NCI-H524 (cell line): Measurements from ENCODE around the gene MYT1.

Experiments used
- DNase-seq, 2 experiments: peaks; one replicate each; lab custom pipeline; 2025; lab: John Stamatoyannopoulos, UW

Gene MYT1

DNA sequence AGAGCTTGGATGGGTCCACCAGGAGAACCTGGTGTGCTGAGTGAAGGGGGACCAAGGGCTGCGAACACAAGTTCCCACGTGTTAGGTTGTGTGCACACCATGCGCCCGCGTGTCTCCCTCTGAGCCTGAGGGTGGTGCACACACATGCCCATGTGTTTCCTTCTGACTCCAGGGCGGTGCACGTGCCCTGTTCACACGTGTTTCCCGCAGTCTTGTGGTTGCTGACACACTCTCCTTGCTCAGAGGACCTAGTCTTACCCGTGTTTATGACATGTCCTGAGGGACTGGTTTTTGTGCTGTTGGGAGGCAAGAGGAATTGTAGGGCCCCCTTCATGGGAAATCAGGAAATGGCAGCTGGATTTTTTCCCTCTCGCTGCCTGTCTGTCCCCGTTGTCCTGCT lies 55.0 kb downstream of the MYT1 start:
- DNase-seq, result no peak

DNA sequence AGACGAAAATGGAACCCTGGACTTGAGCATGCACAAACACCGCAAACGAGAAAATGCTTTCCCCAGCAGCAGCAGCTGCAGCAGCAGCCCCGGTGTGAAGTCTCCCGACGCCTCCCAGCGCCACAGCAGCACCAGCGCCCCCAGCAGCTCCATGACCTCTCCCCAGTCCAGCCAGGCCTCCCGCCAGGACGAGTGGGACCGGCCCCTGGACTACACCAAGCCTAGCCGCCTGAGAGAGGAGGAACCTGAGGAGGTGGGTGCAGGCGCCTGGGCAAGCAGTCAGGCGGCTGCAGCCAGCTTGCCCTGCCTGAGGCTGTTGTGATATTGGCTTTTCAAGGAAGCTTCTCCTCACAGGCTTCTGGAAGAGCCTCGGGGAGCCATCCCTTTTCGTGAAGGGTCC lies 55.5 kb downstream of the MYT1 start:
- no peak for DNase-seq

DNA sequence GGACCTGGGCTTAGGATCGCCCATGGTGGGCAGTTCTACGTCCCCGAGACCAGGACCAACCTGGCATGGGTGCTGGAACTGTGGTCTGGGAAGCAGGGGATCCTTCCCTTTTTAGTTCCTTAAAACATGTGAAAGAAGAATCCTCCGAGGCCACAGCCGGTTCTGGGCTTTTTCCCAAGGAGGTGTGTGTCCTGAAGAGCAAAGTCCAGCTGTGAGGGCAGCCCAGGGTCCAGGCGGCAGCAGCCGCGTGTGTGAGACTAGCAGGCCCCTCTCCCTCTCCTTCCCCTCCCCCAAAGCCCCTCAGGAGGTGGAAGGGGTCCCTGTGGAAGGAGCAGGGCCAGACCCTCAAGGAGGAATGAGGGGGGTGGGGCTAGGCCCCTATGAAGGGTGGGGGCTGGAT lies 56.2 kb downstream of the MYT1 start:
- no peak for DNase-seq

DNA sequence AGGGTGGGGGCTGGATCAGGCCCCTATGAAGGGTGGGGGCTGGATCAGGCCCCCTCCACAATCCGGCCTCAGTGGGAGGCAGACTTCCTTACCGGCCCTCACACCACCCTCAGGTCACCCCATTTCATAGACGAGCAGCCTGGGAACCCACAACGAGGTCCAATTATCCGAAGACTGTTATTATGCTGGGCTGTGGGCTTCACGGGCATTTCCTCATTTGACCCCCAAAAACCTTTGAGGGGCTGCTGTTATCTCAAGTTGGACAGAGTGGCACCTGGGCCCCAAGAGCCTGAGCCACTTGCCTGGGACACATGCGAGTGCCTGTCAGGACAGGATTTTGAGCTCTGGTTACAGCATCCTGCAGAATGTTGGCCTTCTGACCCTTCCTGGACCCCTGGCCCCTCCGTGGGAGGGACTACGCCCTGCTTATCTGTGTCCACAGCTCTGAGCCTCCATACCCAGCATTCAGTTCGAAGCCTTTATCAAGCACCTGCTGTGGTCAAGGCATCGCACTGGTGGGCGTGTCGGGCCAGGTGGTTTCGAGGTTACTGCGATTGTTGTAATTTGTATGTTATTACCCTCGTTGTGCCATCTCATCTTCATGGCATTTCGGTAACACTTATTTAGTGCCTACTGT lies 56.8 kb downstream of the MYT1 start:
- DNase-seq, result no peak

DNA sequence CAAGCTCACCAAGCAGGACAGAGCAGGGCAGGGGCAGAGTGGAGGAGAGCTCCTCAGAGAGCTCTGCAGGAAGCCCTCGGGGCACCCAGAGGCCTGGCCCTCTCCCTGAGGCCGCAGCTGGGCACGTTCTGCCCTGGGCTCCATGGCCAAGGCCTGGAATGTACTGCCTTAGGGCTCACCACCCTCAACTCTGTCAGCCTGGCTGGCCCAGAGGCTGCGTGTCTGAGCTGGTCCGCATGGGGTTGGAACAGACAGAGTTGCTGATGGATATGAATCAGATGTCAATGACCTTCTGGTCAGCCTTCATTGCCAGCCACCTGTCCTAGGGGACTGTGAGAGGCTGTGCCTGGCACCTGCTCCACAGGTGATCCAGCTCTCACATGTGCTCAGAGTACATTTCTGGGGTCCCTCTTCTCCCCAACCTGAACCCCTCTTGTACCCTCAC lies 58.1 kb downstream of the MYT1 start:
- no peak for DNase-seq

DNA sequence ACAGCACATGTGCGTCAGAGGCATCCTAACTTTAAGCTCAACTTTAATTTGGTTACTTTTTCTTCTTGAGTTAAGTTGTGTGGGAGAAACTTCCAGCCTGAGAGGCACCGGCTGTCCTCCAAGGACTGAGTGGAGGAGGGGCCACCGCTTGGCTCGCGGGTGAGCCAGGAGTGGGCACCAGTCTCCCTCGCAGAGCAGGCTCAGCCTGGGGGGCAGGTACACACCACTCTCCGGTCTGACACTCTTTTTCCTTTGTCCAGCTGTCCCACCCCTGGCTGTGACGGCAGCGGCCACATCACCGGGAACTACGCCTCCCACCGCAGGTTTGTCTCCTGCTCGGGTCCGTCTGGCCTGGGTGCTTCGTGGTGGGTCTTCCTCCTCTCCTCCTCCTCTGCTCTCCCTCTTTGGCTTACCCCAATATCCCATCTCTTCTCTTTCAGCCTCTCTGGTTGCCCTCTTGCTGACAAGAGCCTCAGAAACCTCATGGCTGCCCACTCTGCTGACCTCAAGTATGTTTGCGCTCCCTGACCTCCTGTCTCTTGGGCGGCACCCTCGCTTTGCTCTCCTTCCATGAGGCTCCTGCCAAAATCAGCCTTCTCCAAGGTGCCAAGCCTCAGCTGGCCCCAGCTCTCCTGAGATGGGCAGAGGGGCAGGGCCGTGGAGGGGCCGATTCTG lies 58.7 kb downstream of the MYT1 start:
- DNase-seq, result no peak

DNA sequence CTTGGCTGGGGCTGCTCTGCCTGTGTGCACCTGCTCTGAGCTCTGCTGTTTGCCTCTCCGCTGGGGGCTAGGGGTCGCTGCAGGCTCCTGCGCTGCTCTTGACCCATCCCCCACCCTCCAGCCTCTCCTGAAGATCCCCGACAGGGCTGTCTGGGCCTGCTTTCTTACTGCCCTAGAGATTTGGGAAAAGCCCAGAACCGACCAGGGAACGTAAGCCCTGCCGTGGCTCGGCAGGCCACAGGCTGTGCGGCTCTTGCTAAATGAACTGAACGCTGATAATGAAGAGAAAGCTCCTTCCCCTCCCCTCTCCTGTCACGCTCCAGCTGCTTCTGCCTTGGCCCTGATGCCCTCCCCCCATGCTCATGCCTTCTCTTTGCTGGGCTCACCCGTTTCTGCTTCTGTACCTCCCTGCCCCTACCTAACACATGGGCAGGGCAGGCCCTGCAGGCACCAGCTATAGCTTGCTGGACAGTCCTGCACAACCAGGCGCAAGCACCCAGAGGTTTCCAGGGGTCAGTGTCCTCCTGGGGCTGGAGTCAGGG lies 59.3 kb downstream of the MYT1 start:
- DNase-seq, result no peak

DNA sequence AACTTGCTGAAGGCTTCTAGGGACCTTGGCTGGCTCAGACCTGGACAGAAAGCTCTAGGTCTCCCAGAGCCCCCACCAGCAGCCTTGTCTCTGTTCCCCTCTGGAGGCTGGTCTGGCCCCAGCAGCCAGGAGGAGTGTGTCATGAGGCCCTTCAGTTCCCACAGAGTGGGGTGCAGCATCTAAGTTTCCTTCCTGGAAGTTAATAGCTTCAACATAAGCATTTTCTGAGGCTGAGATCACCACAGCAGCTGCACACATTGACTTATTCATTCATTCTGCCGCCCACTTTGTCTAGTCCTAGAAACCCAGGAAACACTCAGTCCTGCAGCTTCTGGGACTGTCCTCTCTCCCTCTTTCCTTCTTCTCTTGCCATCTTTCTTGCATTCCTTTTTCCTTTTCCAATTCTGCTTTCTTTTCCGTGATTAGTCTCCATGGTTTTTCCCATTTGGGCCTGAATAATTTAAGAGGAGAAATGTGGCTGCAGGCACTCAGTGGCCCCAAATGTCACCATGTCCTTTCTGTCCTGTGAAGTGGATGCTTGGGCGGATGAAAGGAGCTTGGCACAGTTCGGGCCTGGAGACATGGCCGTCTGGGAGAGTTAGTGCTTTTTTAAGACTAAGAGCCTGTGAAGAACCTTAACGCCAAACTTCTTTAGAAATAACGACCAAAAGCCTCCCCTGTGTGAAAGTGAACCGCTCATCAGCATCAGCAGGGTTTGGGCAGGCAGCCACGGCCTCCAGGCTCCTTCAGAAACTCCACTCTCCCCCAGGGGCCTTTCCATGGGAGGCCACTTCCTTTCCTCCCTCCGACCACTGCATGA lies 60.3 kb downstream of the MYT1 start:
- DNase-seq, result no peak

DNA sequence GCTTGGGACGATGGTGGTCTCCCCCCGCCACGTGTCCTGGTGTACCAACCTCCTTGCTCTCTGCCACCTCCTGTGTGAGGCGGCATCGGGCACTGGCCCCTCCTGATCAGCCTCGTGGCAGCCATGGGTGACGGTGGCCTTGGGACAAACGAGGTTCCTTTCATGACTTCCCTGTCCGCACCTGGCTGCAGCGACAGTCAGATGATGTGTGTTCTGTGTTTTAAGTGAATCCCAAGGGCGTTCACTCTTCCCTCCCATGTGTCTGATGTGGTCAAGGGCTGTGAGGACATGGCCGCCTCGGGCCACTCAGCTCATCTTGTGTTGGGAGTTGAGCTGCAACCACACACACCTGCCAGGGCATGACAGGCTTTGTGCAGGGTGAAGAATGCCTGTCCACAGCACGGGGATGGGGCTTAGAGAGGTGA lies 60.9 kb downstream of the MYT1 start:
- no peak for DNase-seq

DNA sequence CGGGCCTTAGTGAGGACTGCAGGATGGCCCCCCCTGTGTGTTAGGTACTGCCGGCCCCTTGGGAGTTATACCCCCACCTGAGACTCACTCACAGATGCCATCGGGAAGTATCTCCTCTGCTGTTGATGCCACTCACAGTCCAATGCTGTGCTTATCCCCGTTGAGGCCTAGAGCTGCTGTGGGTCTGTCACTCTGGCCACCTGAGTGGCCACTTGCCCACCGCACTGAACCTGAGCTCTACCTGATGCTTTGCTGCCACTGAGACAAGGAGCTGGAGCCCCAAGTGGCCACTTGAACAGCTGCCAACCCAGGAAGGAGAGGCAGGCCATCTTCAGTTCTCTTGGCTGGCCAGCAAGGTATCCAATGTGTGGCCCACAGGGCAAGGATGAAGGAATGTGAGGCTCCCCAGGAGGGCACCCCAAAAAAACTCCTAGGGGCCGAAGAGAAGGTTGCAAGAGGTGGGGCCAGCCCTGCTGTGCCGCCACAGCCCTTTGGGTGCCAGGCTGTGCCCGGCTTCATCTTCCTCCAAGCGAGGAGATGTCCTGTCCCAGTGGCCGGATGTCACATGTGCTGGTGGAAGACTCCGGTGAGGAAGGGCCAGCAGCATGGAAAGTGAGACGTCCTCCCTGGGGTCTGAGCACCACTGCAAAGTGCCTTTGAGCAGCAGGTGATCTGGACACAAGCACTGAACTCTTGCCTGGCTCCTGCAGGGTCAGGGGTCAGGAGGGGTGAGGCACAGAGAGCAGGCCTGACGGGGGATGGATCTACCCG lies 61.8 kb downstream of the MYT1 start:
- DNase-seq, result no peak

DNA sequence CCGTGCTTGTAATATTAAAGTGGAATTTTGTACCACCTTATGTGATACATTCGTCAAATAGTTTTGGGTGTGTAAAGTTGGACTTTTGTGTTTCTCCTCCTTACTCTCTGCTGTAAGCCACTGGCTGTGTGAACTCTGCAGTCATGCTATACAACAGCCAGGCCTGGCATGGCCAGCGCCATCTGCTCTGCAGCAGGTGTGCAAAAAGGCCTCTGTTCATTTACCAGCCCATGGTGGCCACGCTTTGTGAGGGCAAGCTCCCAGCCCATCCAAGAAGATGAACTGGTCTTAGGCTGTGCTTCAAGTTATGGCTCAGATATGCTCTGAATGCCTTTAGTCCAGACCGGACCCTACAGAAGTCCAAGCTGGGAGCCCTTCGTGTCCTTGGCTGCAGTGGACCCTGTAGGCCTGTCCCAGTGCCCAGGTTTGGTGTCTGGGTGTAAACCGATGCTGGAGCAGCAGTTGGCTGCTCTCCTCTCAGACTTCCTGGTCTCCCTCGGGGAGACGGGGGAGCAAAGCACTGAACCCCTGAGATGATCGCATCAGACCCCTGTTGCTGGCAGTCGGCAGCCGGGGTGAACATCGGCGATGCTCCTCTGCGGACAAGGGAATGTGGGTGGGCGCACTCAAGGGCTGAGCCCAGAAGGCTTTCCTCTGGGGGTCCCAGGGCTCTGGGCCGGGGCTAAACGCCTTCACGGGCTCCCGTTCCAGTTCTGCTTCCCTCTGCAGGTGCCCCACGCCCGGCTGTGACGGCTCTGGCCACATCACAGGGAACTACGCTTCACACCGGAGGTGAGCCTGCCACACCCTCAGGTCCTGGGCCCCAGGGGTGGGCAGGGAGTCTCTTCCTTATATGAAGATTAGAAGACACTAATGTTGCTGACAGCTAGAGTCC lies 62.7 kb downstream of the MYT1 start:
- DNase-seq, result no peak

DNA sequence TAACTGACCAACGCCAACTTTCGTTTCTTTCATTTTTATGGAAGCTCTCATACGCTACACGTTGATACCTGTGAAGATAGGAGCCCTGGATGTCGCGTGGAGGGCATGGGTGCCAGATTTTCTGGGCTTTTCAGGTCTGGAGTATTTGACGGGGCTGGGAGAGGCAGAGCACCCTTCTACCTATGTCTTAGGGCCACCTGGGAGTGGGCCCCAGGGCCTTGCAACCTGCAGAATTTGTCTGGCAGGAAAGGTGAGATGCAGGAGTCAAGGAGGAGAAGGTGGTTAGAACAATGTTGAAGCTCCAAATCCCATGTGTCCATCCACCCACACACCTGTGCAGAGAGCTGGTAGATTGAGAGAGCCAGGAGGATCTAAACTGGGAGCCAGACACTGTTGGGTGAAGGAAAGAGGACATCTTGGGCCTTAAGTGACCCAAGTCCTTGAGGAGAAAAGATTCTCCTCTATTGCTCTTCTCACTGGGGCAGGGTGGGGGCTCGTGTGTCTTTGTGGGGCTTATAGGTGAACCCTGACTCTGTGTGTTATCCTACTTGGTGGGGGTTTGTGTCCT lies 63.9 kb downstream of the MYT1 start:
- DNase-seq, result no peak

DNA sequence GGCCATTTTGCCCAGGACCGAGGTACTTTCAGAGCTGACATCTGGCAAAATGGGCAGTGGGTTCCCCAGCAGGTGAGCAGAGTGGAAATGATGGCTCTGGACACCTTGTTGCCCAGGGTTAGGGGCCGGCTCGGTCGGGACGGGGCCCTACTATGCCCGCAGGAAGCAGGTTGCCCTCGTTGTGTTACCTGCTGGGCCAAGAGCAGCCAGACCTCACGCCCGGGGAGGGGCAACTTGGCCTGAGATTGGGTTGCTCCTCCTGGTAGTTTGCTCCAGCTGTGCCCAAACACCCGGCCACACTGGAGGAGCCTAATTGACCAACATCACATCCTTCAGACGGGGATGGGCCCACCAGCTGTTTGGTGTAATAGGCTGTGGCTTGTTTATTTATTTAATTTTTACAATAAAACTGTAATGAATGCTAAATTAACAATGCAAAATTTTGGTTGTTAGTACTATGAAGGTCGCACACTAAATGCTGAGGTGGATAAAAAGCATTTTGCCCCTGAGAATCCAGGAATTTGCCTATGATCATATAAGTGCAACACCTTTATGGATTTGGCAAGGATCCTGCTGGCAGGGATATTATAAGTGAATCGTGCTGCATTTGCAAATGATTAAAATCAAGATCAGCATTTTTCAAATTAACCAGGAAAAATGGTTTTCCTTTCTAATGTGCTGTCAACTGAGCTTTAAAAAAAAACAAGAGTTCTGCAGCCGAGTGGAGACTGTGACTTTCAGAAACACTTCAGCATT lies 64.7 kb downstream of the MYT1 start:
- DNase-seq, result no peak

DNA sequence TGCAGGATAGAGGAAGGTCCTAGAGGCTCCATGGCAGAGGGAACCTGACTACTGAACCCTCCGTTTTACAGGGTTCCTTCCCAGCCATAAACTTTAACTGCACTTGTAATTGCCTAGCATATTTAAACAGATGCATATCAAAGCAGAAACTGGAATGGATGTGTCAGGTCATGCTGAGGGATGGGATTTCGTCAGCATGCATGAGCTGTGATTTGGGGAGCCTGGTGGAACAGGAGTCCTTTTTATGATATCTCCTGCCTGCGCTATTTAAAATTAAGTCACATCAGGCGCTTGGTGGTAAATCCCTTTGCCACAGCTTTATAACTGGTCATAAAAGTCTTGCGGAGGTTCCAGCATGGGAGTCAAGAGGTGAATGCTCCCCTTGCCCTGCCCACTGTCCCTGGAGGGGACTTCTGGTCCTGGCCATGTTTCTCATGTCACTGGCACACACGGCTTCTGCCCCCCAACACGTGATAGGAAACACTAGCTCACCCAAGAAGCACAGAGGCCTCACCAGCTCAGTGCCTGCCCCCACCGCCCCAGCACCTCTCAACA lies 65.3 kb downstream of the MYT1 start:
- no peak for DNase-seq

DNA sequence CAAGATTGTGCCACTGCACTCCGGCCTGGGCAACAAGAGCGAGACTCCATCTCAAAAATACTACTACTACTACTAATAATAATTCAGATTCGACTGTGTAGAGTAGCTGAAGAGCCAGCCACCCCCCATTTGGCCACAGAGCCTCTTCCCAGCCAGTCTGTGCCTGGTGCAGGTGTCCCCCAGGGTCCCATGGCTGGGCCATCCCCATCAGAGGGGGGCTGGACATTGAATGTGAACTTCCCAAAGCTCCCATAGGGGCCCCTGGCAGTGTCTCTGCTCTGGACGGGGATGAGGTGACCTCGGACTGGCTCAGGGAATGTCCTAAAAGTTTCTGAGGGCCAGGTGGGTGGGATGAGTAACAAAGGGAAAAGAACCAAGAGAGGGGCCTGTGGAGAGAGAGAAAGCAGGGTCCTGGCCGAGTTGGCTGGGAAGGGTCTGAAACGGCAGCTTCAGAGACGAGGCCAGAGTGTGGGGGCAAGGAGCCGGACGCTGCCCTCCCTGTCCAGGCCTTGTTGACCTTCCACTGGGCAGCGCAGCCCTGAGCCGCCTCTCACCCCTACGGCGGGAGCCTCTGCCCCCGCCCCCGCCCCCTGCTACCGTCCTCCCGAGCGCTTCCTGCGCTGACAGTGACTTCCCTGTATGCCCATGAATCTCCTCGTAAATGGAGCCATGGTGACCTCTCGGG lies 66.4 kb downstream of the MYT1 start:
- DNase-seq, result no peak

DNA sequence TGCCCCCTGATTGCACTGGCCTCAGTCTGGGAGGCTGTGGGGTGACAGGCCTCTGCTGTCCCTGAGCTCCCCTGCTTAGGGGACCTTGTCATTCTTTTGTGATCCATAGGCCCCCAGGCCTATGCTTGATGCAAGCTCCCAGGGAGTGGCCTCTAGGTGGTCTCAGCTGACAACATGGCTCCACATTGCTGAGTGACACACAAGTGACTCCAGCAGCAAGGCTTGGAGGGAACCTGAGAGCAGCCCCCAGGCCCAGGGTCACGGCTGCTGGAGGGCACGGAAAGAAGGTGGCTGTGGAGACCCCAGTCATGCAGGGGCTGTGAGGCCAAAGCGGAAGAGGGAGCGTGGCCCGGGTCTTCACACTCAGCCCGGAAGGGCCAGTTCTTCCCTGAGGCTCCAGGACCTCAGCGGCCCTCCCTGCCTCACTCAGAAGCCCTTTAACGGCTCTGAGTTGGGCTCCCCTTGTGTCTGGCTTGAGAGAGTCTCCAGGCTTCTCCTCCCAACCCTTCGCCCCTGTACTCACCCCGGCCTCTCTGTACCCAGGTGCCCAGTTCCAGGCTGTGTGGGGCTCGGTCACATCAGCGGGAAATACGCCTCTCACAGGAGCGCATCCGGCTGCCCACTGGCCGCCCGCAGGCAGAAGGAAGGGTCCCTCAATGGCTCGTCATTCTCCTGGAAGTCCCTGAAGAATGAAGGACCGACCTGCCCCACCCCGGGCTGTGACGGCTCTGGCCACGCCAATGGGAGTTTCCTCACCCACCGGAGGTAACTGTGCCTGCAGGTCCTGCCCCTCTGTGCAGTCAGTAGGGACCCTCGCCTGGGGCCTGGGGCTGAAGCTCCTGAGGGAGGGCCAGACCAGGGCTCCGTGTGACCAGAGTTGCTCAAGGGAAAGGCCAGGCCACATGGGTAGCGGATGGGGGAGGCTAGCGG lies 67.6 kb downstream of the MYT1 start:
- DNase-seq, result no peak

DNA sequence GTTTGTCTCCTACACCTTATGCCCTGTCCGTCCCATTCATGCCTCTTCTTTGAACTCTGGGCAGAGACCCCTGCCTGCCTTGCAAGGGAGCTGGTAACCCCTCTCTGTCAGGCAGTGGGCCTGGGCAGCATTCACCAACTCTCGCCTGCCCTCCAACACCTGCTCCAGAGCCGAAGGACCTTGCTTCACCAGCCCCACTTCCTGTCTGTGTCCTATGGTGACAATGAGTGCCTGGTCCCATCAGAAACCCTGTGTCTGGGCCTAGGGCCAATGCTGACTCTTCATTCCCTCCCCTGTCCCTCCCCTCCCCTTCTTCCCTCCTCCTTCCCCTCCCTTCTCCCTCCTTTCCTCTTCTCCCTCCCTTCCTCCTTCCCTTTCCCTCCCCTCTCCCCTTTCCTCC lies 68.5 kb downstream of the MYT1 start:
- DNase-seq, result no peak

DNA sequence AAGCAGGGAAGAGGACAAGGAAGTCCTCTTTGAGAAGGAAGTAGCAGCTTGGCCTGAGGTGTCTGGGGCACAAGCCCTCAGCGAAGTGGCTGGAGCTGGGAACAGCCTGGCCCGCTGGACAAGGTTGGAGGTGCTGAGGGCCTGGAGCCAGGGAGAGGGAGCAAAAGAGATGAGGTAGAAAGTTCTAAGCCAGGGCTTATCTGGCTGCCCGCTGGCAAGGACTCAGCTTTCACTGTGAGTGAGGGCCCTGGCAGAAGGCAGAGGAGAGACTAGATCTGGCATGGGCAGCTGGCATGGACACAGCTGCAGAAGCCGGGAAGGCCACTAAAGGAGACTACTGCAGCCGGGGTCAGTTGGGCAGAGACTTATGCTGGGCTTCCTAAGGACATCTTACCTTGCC lies 69.5 kb downstream of the MYT1 start:
- DNase-seq, result no peak
